HT1080 (cell line): ENCODE results near the gene VEGFA. TPM values are rescaled to one million over a fixed set of nuclear protein-coding genes. Genes with fewer than 3 reads are reported as not detected.

Source experiments
- DNase-seq: peaks from one replicate; pipeline ENCODE4 v3.0.0-alpha.2; 2015; ENCODE audit warnings: low read depth
- total RNA-seq: library from RNA; depleted of rRNA; stranded (reverse); fragments of >200 nt; shearing (Covaris generic); gene quantifications from 2 replicates; pipeline ENCODE4 v1.2.3, GENCODE V29; 2014

Gene VEGFA
- total RNA-seq, 1 experiment from 2014 or later = 64.5 TPM

DNA sequence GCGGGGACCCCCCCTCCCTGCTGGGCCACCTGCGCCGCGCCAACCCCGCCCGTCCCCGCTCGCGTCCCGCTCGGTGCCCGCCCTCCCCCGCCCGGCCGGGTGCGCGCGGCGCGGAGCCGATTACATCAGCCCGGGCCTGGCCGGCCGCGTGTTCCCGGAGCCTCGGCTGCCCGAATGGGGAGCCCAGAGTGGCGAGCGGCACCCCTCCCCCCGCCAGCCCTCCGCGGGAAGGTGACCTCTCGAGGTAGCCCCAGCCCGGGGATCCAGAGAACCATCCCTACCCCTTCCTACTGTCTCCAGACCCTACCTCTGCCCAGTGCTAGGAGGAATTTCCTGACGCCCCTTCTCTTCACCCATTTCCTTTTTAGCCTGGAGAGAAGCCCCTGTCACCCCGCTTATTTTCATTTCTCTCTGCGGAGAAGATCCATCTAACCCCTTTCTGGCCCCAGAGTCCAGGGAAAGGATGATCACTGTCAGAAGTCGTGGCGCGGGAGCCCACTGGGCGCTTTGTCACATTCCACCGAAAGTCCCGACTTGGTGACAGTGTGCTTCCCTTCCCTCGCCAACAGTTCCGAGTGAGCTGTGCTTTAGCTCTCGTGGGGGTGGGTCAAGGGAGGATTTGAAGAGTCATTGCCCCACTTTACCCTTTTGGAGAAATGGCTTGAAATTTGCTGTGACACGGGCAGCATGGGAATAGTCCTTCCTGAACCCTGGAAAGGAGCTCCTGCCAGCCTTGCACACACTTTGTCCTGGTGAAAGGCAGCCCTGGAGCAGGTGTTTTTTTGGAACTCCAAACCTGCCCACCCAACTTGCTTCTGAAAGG lies 2.1 kb downstream of the VEGFA start:
- no peak for DNase-seq

DNA sequence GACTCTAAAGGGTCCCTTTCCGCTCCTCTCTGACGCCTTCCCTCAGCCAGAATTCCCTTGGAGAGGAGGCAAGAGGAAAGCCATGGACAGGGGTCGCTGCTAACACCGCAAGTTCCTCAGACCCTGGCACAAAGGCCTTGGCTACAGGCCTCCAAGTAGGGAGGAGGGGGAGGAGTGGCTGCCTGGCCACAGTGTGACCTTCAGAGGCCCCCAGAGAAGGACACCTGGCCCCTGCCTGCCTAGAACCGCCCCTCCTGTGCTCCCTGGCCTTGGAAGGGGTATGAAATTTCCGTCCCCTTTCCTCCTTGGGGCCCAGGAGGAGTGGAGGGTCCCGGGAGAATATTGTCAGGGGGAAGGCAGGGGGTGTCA lies 2.7 kb downstream of the VEGFA start:
- no peak for DNase-seq

DNA sequence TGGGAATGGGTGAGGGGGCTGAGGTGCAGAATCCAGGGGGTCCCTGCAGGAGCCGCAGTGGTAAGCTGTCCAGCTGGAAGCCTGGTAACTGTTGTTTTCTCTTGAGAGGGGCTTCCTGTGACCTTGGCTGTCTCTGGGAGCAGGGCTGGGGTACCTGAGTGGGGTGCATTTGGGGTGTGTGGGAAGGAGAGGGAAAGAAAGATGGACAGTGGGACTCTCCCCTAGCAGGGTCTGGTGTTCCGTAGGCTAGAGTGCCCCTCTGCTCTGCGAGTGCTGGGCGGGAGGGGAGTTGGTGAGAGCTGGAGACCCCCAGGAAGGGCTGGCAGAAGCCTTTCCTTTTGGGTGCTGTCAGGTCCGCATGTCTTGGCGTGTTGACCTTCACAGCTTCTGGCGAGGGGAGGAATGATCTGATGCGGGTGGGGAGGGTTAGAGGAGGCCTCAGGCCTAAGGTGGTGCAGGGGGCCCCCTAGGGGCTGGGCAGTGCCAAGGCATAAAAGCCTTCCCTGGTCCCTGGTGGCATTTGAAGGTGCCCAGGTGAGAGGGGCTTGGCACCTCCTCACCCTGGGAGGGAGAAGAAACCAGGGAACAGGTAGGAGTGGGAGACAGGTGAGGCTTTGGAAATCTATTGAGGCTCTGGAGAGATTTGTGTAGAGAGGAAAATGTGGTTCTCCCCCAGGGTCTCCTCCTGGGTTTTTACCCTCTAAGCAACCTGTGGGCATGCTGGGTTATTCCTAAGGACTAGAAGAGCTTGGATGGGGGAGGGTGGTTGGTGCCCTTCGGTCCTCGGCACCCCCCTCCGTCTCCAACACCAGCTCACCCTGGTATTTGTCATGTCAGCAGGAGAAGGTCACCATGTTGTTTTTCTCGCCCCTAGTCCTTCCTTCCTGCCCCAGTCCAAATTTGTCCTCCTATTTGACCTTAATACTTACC lies 3.3 kb downstream of the VEGFA start:
- DNase-seq = peak; percentile 53

DNA sequence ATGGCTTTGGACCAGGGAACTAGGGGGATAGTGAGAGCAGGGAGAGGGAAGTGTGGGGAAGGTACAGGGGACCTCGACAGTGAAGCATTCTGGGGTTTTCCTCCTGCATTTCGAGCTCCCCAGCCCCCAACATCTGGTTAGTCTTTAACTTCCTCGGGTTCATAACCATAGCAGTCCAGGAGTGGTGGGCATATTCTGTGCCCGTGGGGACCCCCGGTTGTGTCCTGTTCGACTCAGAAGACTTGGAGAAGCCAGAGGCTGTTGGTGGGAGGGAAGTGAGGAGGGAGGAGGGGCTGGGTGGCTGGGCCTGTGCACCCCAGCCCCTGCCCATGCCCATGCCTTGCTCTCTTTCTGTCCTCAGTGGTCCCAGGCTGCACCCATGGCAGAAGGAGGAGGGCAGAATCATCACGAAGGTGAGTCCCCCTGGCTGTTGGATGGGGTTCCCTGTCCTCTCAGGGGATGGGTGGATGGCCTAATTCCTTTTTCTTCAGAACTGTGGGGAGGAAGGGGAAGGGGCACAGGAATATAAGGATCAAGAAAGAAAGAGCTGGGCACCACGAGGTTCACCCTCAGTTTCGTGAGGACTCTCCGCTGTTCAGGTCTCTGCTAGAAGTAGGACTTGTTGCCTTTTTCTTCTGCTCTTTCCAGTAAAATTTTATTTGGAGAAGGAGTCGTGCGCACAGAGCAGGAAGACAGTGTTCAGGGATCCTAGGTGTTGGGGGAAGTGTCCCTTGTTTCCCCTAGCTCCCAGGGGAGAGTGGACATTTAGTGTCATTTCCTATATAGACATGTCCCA lies 4.2 kb downstream of the VEGFA start:
- DNase-seq = no peak

DNA sequence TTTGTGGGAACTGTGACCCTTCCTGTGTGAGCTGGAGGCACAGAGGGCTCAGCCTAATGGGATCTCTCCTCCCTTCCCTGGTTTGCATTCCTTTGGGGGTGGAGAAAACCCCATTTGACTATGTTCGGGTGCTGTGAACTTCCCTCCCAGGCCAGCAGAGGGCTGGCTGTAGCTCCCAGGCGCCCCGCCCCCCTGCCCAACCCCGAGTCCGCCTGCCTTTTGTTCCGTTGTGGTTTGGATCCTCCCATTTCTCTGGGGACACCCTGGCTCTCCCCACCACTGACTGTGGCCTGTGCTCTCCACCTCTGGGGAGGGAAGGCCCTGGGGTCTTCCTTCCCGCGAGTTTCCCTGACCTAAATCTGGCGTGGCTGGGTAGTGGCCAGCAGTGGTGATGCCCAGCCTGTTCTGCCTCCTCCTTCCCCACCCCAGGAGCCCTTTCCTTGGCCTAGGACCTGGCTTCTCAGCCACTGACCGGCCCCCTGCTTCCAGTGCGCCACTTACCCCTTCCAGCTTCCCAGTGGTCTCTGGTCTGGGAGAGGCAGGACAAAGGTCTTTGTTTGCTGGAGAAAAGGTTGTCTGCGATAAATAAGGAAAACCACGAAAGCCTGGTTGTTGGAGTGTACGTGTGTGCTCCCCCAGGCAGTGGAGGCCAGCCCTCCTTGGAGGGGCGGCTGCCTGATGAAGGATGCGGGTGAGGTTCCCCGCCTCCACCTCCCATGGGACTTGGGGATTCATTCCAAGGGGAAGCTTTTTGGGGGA lies 4.9 kb downstream of the VEGFA start:
- peak; percentile 57 for DNase-seq

GRCh38 chr6:43775535-43775885 lies 5.5 kb downstream of the VEGFA start:
- no peak for DNase-seq

GRCh38 chr6:43776115-43776798 lies 6.2 kb downstream of the VEGFA start:
- DNase-seq = no peak

GRCh38 chr6:43776799-43777776 lies 7.1 kb downstream of the VEGFA start:
- no peak for DNase-seq

- DNase-seq = no peak
Observed at GRCh38 chr6:43778131-43778855, 8.3 kb downstream of the VEGFA start.

- DNase-seq = no peak
Observed at GRCh38 chr6:43778976-43779851, 9.2 kb downstream of the VEGFA start.

- no peak for DNase-seq
Observed at GRCh38 chr6:43779852-43780236, 9.8 kb downstream of the VEGFA start.

- no peak for DNase-seq
Observed at GRCh38 chr6:43780293-43780692, 10.3 kb downstream of the VEGFA start.

DNA sequence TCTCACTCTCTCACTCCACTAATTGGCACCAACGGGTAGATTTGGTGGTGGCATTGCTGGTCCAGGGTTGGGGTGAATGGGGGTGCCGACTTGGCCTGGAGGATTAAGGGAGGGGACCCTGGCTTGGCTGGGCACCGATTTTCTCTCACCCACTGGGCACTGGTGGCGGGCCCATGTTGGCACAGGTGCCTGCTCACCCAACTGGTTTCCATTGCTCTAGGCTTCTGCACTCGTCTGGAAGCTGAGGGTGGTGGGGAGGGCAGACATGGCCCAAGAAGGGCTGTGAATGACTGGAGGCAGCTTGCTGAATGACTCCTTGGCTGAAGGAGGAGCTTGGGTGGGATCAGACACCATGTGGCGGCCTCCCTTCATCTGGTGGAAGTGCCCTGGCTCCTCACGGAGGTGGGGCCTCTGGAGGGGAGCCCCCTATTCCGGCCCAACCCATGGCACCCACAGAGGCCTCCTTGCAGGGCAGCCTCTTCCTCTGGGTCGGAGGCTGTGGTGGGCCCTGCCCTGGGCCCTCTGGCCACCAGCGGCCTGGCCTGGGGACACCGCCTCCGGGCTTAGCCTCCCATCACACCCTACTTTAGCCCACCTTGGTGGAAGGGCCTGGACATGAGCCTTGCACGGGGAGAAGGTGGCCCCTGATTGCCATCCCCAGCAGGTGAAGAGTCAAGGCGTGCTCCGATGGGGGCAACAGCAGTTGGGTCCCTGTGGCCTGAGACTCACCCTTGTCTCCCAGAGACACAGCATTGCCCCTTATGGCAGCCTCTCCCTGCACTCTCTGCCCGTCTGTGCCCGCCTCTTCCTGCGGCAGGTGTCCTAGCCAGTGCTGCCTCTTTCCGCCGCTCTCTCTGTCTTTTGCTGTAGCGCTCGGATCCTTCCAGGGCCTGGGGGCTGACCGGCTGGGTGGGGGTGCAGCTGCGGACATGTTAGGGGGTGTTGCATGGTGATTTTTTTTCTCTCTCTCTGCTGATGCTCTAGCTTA lies 11.2 kb downstream of the VEGFA start:
- no peak for DNase-seq

DNA sequence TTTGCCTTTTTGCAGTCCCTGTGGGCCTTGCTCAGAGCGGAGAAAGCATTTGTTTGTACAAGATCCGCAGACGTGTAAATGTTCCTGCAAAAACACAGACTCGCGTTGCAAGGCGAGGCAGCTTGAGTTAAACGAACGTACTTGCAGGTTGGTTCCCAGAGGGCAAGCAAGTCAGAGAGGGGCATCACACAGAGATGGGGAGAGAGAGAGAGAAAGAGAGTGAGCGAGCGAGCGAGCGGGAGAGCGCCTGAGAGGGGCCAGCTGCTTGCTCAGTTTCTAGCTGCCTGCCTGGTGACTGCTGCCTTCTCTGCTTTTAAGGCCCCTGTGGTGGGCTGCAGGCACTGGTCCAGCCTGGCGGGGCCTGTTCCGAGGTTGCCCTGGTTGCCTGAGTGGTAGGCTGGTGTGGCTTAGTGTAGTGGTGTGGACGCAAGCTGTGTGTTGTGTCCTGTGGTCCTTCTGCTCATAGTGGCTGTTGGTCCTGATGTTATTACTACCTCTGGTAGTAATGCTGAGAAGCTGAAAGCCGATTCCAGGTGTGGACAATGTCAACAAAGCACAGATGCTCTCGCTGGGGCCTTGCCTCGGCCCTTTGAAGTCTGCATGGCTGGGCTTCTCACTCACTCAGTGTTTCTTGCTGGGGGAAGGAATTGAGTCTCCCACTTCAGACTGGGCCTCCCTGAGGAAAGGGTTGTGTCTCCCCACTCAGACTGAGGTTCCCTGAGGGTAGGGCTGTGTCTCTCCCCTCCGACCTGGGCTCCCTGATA lies 12.1 kb downstream of the VEGFA start:
- DNase-seq = no peak

DNA sequence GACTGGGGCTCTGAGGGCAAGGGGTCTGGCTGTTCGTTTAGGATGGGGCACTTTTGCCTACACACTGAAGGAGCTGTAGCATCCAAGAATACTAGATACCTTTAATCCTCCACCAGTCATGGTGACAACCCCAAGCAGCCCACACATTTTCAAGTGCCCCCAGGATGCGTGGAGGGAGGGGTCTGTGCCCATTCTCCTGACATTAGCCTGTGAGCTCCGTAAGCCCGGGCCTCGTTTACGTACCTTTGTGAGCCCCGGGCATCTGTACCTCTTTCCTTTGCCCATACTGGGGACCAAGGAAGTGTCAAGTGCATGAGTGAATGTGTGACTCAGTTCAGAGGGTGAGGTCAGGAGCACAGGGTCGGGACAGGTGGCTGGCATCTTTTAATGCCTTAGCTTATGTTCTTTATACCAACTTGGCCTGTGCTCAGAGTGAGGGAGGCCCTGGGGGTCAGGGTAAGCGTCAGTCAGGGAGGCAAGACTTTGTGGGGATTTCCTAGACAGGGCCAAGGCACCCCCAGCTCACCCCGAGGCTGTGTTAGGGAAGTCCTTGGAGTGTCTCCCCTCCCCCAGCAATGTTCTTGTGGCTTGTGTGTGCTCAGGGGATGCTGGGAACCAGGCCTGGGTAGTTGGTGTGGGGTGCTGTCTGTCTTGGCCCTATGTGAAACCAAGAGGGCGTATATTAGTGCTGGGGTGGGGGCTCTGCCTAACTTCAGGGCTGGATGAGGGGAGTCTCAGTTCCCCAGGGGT lies 12.9 kb downstream of the VEGFA start:
- DNase-seq = no peak
